GM15510 (cell line): ENCODE data around the gene SRGAP1.

ENCODE experiments used
- POLR2A ChIP-seq: IDR thresholded peaks from 3 replicates; pipeline ENCODE4 v1.6.1; 2011; ENCODE audit warnings: borderline replicate concordance; ENCODE audit not compliant: insufficient read length; ENCODE audit errors: extremely low read depth

SRGAP1 gene

GRCh38 chr12:63927511-63927910, 83.0 kb downstream of the SRGAP1 start:
- TF ChIP-seq POLR2A, result no peak

GRCh38 chr12:63928305-63928704, 83.8 kb downstream of the SRGAP1 start:
- TF ChIP-seq POLR2A, result no peak

GRCh38 chr12:63929426-63929825, 84.9 kb downstream of the SRGAP1 start:
- TF ChIP-seq POLR2A, result no peak

- TF ChIP-seq POLR2A, result no peak
These were observed 86.5 kb downstream of the SRGAP1 start for GRCh38 chr12:63930971-63931370.

GRCh38 chr12:63931703-63932102, 87.2 kb downstream of the SRGAP1 start:
- no peak for TF ChIP-seq POLR2A

- no peak for TF ChIP-seq POLR2A
These were observed 90.4 kb downstream of the SRGAP1 start for GRCh38 chr12:63934936-63935335.

GRCh38 chr12:63935361-63935760, 90.9 kb downstream of the SRGAP1 start:
- TF ChIP-seq POLR2A, result no peak

- TF ChIP-seq POLR2A, result no peak
These were observed 93.1 kb downstream of the SRGAP1 start for GRCh38 chr12:63937378-63938316.

GRCh38 chr12:63940310-63941005, 96.0 kb downstream of the SRGAP1 start:
- no peak for TF ChIP-seq POLR2A

- no peak for TF ChIP-seq POLR2A
These were observed 96.8 kb downstream of the SRGAP1 start for GRCh38 chr12:63941166-63941800.

- no peak for TF ChIP-seq POLR2A
These were observed 97.4 kb downstream of the SRGAP1 start for GRCh38 chr12:63941879-63942278.

GRCh38 chr12:63942464-63943241, 98.2 kb downstream of the SRGAP1 start:
- no peak for TF ChIP-seq POLR2A

- no peak for TF ChIP-seq POLR2A
These were observed 99.6 kb downstream of the SRGAP1 start for GRCh38 chr12:63944034-63944579.

GRCh38 chr12:63944586-63945228, 100.2 kb downstream of the SRGAP1 start:
- no peak for TF ChIP-seq POLR2A
